ENCODE results near the gene ZP1. TPM values are rescaled to one million over a fixed set of nuclear protein-coding genes. Genes with fewer than 3 reads are reported as not detected.
A peak's percentile ranks its signal among the peaks of the same experiment; 100 is the strongest.

The ZP1 gene
- total and polyA plus RNA-seq, 10 of the 15 experiments (the other 5 are each of a cell fraction or from before 2014, with no cell fraction given), result not detected

- under 1% methylated on average over 60 of the region's 75 CpGs for WGBS (ENCODE audit: insufficient coverage, insufficient replicate concordance, low lambda C conversion rate, missing lambda C conversion rate)
- Histone ChIP-seq H3K9ac (ENCODE audit: control insufficient read depth, insufficient read depth, low read length) (peak within 1 kb of the TSS; percentile 93), H3K79me2 (ENCODE audit: control insufficient read depth, insufficient read depth, low read length) (peaks cover 34% of the 10 kb centered on the region), H3K27me3 (replicated peaks in 1 of 2; ENCODE audit: control insufficient read depth in 2 of 2, insufficient read depth in 2 of 2, low read length in 1 of 2) (no peaks in the 10 kb centered on the region), H3K4me2 (ENCODE audit: control insufficient read depth, insufficient read depth) (peak within 1 kb of the TSS; percentile 100), H4K20me1 (ENCODE audit: control insufficient read depth, insufficient read depth) (peaks cover 8% of the 10 kb centered on the region), H2AFZ (ENCODE audit: control insufficient read depth, low read depth, low read length) (peak within 1 kb of the TSS; percentile 68), H3K36me3 (ENCODE audit: control insufficient read depth in 2 of 2, insufficient read depth in 2 of 2, low read length in 1 of 2) (peaks cover 10 to 11% of the 10 kb centered on the region in 2 experiments; a peak in 3 of 4 replicates), H3K9me3 (replicated peaks; ENCODE audit: control insufficient read depth, insufficient read depth, low read length) (peaks cover 8% of the 10 kb centered on the region), H3K4me3 (peak within 1 kb of the TSS; percentile 86), H3K4me1 (ENCODE audit: control insufficient read depth, insufficient read depth, low read length) (peaks cover 36% of the 10 kb centered on the region), H3K27ac (ENCODE audit: control insufficient read depth, insufficient read depth) (peak within 1 kb of the TSS; percentile 89)
- DNase-seq (ENCODE audit: low read depth, low spot score) (peak; percentile 93), ATAC-seq (peak; percentile 87), FAIRE-seq (peak; percentile 93)
- ChIA-PET RAD21 (ENCODE audit: unreplicated experiment) (interaction anchor here (1.0 to 3.8 kb wide), 6 partner anchors 7 to 278 kb away, joined by 3 to 18 read pairs (median 6); partner anchors contain the start of gene TMEM109), POLR2A (interaction anchor here (0.6 to 1.7 kb wide), 9 partner anchors 9 to 355 kb away, joined by 3 to 6 read pairs (median 4); no protein-coding TSS in a partner anchor), CTCF (interaction anchor here (0.9 to 11.5 kb wide), 7 partner anchors 9 to 451 kb away, joined by 3 to 135 read pairs (median 9); no protein-coding TSS in a partner anchor), SMC1A (ENCODE audit: uncharacterized antibody, unreplicated experiment) (interaction anchor here (1.1 to 8.0 kb wide), 6 partner anchors 8 to 143 kb away, joined by 3 to 57 read pairs (median 6); no protein-coding TSS in a partner anchor)
- BruUV-seq (replicated peaks), result no TSS peak
- intact Hi-C loops (cut with micrococcal nuclease; ENCODE audit: unreplicated experiment), result loop anchor here (2.0 to 5.0 kb wide), 2 partner anchors 144 to 254 kb away; partner anchors contain the start of gene VPS37C
- in situ Hi-C loops (cut with MboI), result no loop called here
- TF ChIP-seq HDAC6 (IDR thresholded peaks at IDR 0.05; ENCODE audit: unreplicated experiment), result peak; percentile 20
- no peak for TF ChIP-seq JUND (IDR thresholded peaks at IDR 0.05; ENCODE audit: low read depth, low read length)
- TF ChIP-seq EED (IDR thresholded peaks at IDR 0.05; ENCODE audit: low read depth), result no peak; the same call in 1 of the 2 replicates
- TF ChIP-seq POLR2AphosphoS2 (IDR thresholded peaks at IDR 0.05; ENCODE audit: low read depth, low read length), result peak; percentile 78; the same call in 1 of the 2 replicates
- peak; percentile 81; the same call in 1 of the 2 replicates for TF ChIP-seq SMARCA5 (IDR thresholded peaks at IDR 0.05)
- no peak for TF ChIP-seq FOS (IDR thresholded peaks at IDR 0.05; ENCODE audit: borderline replicate concordance, extremely low read depth, insufficient read length)
- TF ChIP-seq ATF3 (IDR thresholded peaks at IDR 0.05; ENCODE audit: borderline replicate concordance, extremely low read depth, low read depth, low read length), result no peak
- peak; percentile 91; the same call in 1 of the 2 replicates for TF ChIP-seq TAF1 (IDR thresholded peaks at IDR 0.05; ENCODE audit: borderline replicate concordance, low read depth, low read length)
- TF ChIP-seq, protein P1, sequence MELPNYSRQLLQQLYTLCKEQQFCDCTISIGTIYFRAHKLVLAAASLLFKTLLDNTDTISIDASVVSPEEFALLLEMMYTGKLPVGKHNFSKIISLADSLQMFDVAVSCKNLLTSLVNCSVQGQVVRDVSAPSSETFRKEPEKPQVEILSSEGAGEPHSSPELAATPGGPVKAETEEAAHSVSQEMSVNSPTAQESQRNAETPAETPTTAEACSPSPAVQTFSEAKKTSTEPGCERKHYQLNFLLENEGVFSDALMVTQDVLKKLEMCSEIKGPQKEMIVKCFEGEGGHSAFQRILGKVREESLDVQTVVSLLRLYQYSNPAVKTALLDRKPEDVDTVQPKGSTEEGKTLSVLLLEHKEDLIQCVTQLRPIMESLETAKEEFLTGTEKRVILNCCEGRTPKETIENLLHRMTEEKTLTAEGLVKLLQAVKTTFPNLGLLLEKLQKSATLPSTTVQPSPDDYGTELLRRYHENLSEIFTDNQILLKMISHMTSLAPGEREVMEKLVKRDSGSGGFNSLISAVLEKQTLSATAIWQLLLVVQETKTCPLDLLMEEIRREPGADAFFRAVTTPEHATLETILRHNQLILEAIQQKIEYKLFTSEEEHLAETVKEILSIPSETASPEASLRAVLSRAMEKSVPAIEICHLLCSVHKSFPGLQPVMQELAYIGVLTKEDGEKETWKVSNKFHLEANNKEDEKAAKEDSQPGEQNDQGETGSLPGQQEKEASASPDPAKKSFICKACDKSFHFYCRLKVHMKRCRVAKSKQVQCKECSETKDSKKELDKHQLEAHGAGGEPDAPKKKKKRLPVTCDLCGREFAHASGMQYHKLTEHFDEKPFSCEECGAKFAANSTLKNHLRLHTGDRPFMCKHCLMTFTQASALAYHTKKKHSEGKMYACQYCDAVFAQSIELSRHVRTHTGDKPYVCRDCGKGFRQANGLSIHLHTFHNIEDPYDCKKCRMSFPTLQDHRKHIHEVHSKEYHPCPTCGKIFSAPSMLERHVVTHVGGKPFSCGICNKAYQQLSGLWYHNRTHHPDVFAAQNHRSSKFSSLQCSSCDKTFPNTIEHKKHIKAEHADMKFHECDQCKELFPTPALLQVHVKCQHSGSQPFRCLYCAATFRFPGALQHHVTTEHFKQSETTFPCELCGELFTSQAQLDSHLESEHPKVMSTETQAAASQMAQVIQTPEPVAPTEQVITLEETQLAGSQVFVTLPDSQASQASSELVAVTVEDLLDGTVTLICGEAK (IDR thresholded peaks at IDR 0.05; ENCODE audit: borderline replicate concordance), result peak; percentile 89
- TF ChIP-seq BHLHE40 (IDR thresholded peaks at IDR 0.05; ENCODE audit: borderline replicate concordance in 1 of 2, low read depth in 2 of 2, low read length in 1 of 2), result peak; percentile 66 to 69
- TF ChIP-seq PML (IDR thresholded peaks at IDR 0.05; ENCODE audit: low read length), result no peak
- TF ChIP-seq SREBF1 (IDR thresholded peaks at IDR 0.05; ENCODE audit: low read length), result 0 out of 2 replicates have a peak, but pooled peaks have one; percentile 37
- TF ChIP-seq NBN (IDR thresholded peaks at IDR 0.05), result 0 out of 2 replicates have a peak, but pooled peaks have one; percentile 29
- TF ChIP-seq, protein P2, sequence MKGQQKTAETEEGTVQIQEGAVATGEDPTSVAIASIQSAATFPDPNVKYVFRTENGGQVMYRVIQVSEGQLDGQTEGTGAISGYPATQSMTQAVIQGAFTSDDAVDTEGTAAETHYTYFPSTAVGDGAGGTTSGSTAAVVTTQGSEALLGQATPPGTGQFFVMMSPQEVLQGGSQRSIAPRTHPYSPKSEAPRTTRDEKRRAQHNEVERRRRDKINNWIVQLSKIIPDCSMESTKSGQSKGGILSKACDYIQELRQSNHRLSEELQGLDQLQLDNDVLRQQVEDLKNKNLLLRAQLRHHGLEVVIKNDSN (IDR thresholded peaks at IDR 0.05; ENCODE audit: borderline replicate concordance, extremely low read length, insufficient read depth, low read depth, low read length), result peak; percentile 61
Measured at GRCh38 chr11:60906132-60906972, 39.0 kb downstream of the ZP1 start, which contains the start of gene PRPF19. PRPF19 (minus strand) TSS chr11:60906585; CDS start chr11:60906382, 203 bp downstream.
